GM18520 (cell line): Measurements from ENCODE around the gene UGT1A9.
"Not testable (repeated sequence)": the region's sequence is repeated elsewhere in the genome, so short reads cannot be mapped to it uniquely, and the experiment has no call there.

Experiments
- ATAC-seq: cut with Tn5 transposase; IDR thresholded peaks from one replicate; pipeline ENCODE4 v1.9.1; 2021; ENCODE audit not compliant: unreplicated experiment

UGT1A9 gene

GRCh38 chr2:233671290-233672161, at the start of gene UGT1A9:
TSS of gene UGT1A9 (plus strand) at chr2:233671898. CDS start at chr2:233671935, 37 bp downstream.
- no peak for ATAC-seq

- no peak for ATAC-seq
Observed at GRCh38 chr2:233627331-233628025, 44.2 kb upstream of the UGT1A9 start.

DNA sequence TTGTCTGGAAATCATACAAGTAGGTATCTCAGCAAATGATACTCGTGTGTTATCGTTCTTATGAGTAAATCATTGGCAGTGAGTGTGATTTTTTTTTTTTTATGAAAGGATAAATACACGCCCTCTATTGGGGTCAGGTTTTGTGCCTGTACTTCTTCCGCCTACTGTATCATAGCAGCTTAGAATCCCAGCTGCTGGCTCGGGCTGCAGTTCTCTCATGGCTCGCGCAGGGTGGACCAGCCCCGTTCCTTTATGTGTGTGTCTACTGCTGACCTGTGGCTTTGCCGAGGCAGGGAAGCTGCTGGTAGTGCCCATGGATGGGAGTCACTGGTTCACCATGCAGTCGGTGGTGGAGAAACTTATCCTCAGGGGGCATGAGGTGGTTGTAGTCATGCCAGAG, 35.4 kb upstream of the UGT1A9 start, which contains the start of gene UGT1A10:
Gene UGT1A10 (plus strand): TSS at position 143 of the 400 bp plus-strand sequence. CDS start 75 bp downstream, at position 218.
- ATAC-seq = not testable (repeated sequence)

- no peak for ATAC-seq
Observed at GRCh38 chr2:233638836-233639235, 32.9 kb upstream of the UGT1A9 start.

GRCh38 chr2:233639860-233640259, 31.8 kb upstream of the UGT1A9 start:
- no peak for ATAC-seq

DNA sequence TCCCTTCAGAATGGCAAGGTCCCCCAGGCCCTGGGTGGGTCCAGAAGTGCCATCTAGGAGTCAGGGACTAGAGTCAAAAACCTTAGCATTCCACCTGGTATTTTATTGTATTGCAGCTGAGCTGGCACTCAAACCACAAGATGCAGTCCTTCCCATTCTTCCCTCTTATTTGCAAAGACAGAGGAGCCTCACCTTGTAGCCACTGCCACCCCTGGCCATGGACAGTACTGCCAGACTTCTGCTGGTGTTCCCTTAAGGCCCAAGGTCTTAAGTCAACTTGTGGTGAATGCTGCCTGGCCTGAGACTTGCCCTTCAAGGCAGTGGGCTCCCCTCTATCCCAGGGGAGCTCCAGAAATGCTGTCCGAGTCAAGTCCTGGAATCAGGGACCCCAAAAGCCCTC, 28.6 kb upstream of the UGT1A9 start:
- ATAC-seq = no peak

GRCh38 chr2:233646033-233646432, 25.7 kb upstream of the UGT1A9 start:
- not testable (repeated sequence) for ATAC-seq

- ATAC-seq = no peak
Observed at GRCh38 chr2:233650981-233651380, 20.7 kb upstream of the UGT1A9 start.

GRCh38 chr2:233651430-233651829, 20.3 kb upstream of the UGT1A9 start:
- no peak for ATAC-seq

DNA sequence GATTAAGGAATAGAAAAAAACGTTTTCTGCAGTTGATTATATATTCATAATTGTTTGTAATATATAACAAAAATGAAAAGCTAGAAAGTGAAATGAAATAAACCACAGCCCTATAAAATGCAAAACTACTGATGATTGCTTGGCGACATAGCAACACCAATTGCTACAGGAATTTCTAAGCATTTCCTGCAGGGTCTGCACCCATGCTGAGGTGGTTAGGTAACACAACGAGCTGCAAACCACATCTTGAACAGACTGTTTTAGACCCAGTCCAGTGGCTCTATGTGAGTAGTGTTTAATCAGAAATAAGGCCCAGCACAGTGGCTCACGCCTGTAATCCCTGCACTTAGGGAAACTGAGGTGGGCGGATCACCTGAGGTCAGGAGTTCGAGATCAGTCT, 17.2 kb upstream of the UGT1A9 start:
- ATAC-seq = no peak

- no peak for ATAC-seq
Observed at GRCh38 chr2:233655043-233655442, 16.7 kb upstream of the UGT1A9 start.

DNA sequence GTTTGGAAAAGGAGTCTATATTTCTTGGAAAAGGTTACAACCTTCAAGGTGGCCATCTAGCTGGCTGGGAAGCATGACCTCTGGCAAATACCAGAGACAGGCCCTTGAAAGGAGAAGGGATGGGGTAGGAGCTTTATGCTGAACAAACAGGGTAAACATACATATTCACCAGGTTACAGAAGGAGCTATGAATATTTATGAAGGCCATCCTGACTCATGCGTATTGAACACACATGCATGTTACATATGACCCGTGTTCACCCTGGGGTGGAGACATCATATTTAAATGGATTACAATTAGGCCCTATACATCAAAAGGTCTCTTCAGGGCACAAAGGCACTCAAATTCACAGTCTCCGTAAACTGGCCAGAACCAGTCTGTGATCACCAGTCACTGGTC, 15.8 kb upstream of the UGT1A9 start:
- ATAC-seq = not testable (repeated sequence)

DNA sequence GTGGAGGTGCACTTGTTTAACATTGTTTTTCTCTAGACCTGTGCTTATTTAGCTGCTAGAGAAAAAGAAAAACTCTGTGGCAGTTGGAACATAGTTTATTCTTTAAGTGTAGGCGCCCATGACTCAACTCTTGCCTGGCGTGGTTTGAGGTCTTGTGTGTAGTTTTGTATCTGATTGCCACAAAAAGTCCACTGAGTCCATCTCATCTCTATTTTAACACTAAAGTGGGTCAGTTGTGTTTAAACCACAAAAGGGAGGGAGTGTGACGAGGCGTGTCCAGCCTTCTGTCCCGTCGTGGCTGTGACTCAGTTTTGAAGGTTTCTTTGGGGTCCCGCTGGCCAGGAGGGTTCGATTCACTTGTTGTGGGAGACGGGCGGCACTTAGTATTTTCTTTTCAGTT, 15.3 kb upstream of the UGT1A9 start:
- ATAC-seq = no peak

GRCh38 chr2:233658610-233659009, 13.1 kb upstream of the UGT1A9 start:
- no peak for ATAC-seq

- ATAC-seq = no peak
Observed at GRCh38 chr2:233663911-233664310, 7.8 kb upstream of the UGT1A9 start.

- no peak for ATAC-seq
Observed at GRCh38 chr2:233668605-233669260, 3.0 kb upstream of the UGT1A9 start.

GRCh38 chr2:233672886-233673285, 1.2 kb downstream of the UGT1A9 start:
- no peak for ATAC-seq

- no peak for ATAC-seq
Observed at GRCh38 chr2:233673896-233674295, 2.2 kb downstream of the UGT1A9 start.

DNA sequence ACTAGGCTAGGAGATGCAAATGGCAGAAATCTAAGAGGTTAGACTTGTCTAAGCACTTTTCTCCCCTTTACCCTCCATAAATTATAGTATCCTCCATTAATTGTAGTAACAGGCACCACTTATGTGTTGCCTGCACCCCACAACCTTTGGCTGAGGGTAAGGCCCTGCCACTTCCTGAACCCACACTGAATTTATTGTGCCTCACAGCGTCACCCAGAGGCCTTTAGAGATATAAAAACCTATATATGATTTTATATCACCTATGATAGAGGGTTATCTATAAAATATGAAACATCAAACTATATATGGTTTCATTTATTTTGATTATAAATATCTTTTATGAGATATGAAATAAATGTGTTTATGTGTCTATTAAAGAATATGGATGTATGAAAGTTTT, 2.6 kb downstream of the UGT1A9 start:
- ATAC-seq = no peak

DNA sequence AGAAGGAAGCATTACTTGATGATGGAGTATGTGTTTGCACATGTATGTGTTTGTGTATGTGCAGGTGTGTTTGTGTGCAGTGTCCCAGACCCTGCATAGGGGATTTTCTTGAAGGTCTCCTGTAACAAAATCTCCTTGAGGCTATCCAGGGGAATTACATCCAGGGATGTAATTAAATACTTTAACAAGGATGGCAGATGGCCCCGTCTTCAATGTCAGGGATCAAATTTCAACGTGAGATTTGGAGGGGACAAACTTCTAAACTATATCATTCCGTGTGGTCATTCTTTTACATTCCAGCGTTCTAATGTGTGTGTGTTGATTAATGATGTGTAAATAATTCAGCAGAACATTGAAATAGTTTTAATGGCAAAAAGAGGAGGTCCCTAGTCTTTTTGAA, 3.3 kb downstream of the UGT1A9 start:
- no peak for ATAC-seq

DNA sequence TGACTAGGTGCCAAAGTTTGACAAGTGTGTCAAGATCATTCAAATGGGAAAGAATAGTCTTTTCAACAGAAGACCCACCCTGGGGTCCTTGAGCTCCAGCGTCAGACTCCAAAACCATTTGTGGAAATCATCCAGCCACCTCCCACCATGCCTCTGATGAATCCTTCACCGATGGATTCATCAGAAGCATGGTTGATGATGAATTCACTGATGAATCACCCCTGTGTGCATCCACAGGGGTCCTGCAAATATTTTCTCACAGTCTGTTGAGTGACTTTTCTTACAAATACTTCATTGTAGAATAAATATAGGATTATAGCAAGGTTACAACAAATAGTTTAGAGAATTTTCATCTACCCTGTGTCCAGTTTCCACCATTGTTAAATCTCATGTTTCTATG, 4.3 kb downstream of the UGT1A9 start:
- ATAC-seq = no peak

DNA sequence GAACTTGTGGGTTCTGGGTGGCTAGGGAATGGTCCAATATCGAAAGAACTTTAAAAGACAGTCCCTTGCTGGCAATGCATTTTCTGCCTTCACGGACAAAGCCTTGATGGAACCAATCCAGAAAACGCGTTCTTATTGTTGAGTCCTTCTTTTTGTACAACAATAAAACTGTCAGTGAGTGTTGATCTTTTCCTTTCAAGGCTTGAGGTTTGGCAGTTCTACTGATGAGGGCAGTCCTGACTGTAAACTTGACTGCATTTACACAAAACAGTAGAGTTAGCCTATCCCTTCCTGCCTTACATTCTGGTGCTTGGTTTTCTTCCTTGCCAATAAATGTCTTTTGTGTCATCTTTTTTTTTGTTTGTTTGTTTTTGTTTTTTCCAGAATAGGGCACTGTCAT, 7.5 kb downstream of the UGT1A9 start:
- ATAC-seq = no peak
